Keratinocyte (primary cell): Measurements from ENCODE around the gene FGD2.

Experiments used
- CTCF ChIP-seq, 3 experiments: IDR thresholded peaks in 1 of 3; conservative IDR thresholded peaks in 1 of 3; optimal IDR thresholded peaks in 1 of 3; 2 replicates in 2 of 3; 3 replicates in 1 of 3; pipeline versions ENCODE3 to v1.5.1; 2011; ENCODE audit warnings: low read length in 3 of 3, mild to moderate bottlenecking in 3 of 3, moderate library complexity in 2 of 3, control low read depth in 1 of 3, inconsistent platforms in 1 of 3; ENCODE audit not compliant: insufficient read depth in 2 of 3; ENCODE audit errors: extremely low read depth in 1 of 3
- EZH2 ChIP-seq: IDR thresholded peaks from one replicate; pipeline ENCODE4 v1.6.1; 2012; ENCODE audit warnings: inconsistent platforms, mild to moderate bottlenecking, low read length, moderate library complexity

GRCh38 chr6:37054171-37054570, 48.7 kb downstream of the FGD2 start:
- TF ChIP-seq CTCF (optimal IDR thresholded peaks at IDR 0.05 in 1 of 3, IDR thresholded peaks at IDR 0.05 in 1 of 3, conservative IDR thresholded peaks at IDR 0.05 in 1 of 3; ENCODE audit: extremely low read depth in 1 of 3, insufficient read depth in 2 of 3, low read length in 3 of 3), result no peak
- no peak for TF ChIP-seq EZH2
